HG03469 (cell line): Measurements from ENCODE around the gene DISC1.

Experiments
- ATAC-seq: cut with Tn5 transposase; IDR thresholded peaks from one replicate; pipeline ENCODE4 v1.9.1; 2021; ENCODE audit warnings: mild to moderate bottlenecking, moderate library complexity, moderate number of reproducible peaks; ENCODE audit not compliant: unreplicated experiment

The DISC1 gene

GRCh38 chr1:231842441-231842840 lies 215.9 kb downstream of the DISC1 start:
- no peak for ATAC-seq

GRCh38 chr1:231844986-231845502 lies 218.5 kb downstream of the DISC1 start:
- ATAC-seq: no peak

GRCh38 chr1:231847612-231848397 lies 221.2 kb downstream of the DISC1 start:
- no peak for ATAC-seq

- no peak for ATAC-seq
Measured at GRCh38 chr1:231849981-231850380, 223.4 kb downstream of the DISC1 start.

- ATAC-seq: no peak
Measured at GRCh38 chr1:231850786-231851185, 224.2 kb downstream of the DISC1 start.

- ATAC-seq: no peak
Measured at GRCh38 chr1:231853588-231854207, 227.1 kb downstream of the DISC1 start.

GRCh38 chr1:231855361-231855760 lies 228.8 kb downstream of the DISC1 start:
- ATAC-seq: no peak

GRCh38 chr1:231855926-231856325 lies 229.3 kb downstream of the DISC1 start:
- ATAC-seq: no peak

GRCh38 chr1:231856426-231856825 lies 229.8 kb downstream of the DISC1 start:
- no peak for ATAC-seq

GRCh38 chr1:231856894-231857293 lies 230.3 kb downstream of the DISC1 start:
- ATAC-seq: no peak

- ATAC-seq: no peak
Measured at GRCh38 chr1:231857609-231858135, 231.1 kb downstream of the DISC1 start.

GRCh38 chr1:231860221-231861088 lies 233.9 kb downstream of the DISC1 start:
- no peak for ATAC-seq

- no peak for ATAC-seq
Measured at GRCh38 chr1:231861541-231862481, 235.2 kb downstream of the DISC1 start.

- no peak for ATAC-seq
Measured at GRCh38 chr1:231862611-231863010, 236.0 kb downstream of the DISC1 start.

- no peak for ATAC-seq
Measured at GRCh38 chr1:231865331-231865730, 238.7 kb downstream of the DISC1 start.

GRCh38 chr1:231866392-231867331 lies 240.1 kb downstream of the DISC1 start:
- ATAC-seq: no peak

- no peak for ATAC-seq
Measured at GRCh38 chr1:231867607-231868006, 241.0 kb downstream of the DISC1 start.

- no peak for ATAC-seq
Measured at GRCh38 chr1:231869364-231869763, 242.8 kb downstream of the DISC1 start.

GRCh38 chr1:231871471-231871870 lies 244.9 kb downstream of the DISC1 start:
- no peak for ATAC-seq
